ENCODE results near the gene RNF157. TPM values are rescaled to one million over a fixed set of nuclear protein-coding genes. Genes with fewer than 3 reads are reported as not detected.

Gene RNF157
- total RNA-seq, 2 donors from 2014 or later, result 46.6 to 124 TPM

- H3K4me1 Mint-ChIP-seq (ENCODE audit: low read depth in 2 of 2), result peaks cover 51 to 54% of the 10 kb centered on the region in 2 donors
- H3K27me3 Mint-ChIP-seq, result peaks cover 0 to 4% of the 10 kb centered on the region in 2 donors
Observed at GRCh38 chr17:76142039-76142584, 98.2 kb downstream of the RNF157 start.

GRCh38 chr17:76141212-76142038 lies 98.9 kb downstream of the RNF157 start, which contains the start of gene FOXJ1:
Gene FOXJ1 (minus strand): TSS chr17:76141245. CDS start chr17:76140395, 850 bp downstream.
- H3K4me1 Mint-ChIP-seq (ENCODE audit: low read depth in 2 of 2), result peaks cover 44 to 47% of the 10 kb centered on the region in 2 donors
- H3K27me3 Mint-ChIP-seq, result peaks cover 0 to 4% of the 10 kb centered on the region in 2 donors
- peak within 1 kb of the TSS; percentile 74 for H3K4me3 Mint-ChIP-seq
- peak within 1 kb of the TSS; percentile 79 to 99 for H3K27ac Mint-ChIP-seq
- DNase-seq (ENCODE audit: low spot score), result peak; percentile 93
- no peaks in the 10 kb centered on the region for H3K9me3 Mint-ChIP-seq
- peak; percentile 86 to 92 for ATAC-seq
- H3K36me3 Mint-ChIP-seq, result no peaks in the 10 kb centered on the region

More at GRCh38 chr17:76142039-76142584, 98.2 kb downstream of the RNF157 start:
- Mint-ChIP-seq H3K27ac (peak overlapping the region; percentile 79 to 99), H3K36me3 (no peaks in the 10 kb centered on the region), H3K9me3 (no peaks in the 10 kb centered on the region), H3K4me3 (peak overlapping the region; percentile 74)
- ATAC-seq (no peak), DNase-seq (ENCODE audit: low spot score) (no peak)

DNA sequence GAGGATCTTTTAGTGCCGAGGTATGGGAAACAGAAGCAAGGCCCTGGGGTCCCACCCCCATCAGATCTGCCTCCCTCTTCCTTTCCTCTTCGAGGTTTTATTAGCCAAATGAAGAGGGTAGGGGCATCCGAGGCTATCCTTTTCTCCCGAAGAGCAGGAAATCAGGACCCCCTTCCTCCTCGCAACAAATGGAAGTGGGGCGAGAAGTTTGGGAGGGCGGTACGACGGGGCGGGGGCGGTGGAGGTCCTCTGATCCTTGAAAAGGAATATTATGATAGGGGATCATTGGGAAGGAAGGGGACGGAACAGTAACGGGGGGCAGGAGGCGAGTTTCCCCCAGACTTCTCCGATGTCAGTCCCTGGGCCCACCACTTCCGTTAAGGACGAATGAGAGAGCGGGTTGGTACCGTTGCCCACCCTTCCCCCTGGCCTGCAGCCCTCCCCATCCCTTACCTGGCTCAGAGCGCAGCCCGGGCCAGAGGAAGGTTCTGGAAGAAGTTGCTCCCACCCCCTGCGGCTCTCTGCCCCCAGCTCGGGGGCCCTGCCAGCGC lies 99.6 kb downstream of the RNF157 start:
- peaks cover 0 to 4% of the 10 kb centered on the region in 2 donors for H3K27me3 Mint-ChIP-seq
- H3K4me3 Mint-ChIP-seq, result peak overlapping the region; percentile 74
- DNase-seq (ENCODE audit: low spot score) (no peak), ATAC-seq (peak in 1 of 2 donors; percentile 4)
- no peaks in the 10 kb centered on the region for H3K36me3 Mint-ChIP-seq
- no peak overlapping the region for H3K27ac Mint-ChIP-seq
- H3K4me1 Mint-ChIP-seq (ENCODE audit: low read depth in 2 of 2), result peaks cover 39 to 40% of the 10 kb centered on the region in 2 donors
- no peaks in the 10 kb centered on the region for H3K9me3 Mint-ChIP-seq

DNA sequence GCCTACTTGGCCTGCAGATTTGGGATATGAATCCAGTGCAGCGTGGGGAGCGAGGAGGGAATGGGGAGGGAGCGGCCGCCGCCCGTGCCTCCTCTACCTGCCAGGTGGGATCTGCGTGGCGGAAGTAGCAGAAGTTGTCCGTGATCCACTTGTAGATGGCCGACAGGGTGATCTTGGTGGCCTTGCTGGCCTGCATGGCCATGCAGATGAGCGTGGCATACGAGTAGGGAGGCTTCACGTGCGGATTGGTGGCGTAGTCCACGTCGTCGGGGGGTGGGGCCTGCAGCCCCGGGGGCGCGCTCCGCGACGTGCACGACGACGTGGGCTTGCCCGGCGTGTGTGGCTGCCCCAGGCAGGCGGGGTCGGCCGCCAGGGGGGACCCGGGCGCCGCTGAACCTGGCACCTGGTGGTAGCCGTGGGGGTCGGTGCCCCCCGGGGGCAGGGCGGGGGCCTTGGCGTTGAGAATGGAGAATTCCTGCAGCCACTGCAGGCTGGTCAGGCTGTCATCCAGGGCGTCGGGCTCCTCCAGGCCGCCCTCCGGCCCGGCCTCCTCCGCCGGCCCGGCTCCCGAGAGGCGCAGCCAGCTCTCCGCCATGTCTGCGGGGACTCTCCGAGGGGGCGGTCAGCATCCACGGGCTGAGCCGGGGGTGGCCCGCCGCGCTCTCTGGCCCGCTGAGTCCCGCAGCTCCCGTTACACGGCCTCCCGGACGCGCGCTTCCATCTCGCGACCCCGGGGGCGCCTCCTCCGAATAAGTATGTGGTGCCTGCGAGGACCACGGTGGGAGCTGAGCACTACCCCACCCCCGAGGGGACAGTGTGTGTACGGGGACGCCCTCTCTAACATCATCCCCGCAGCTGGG lies 100.3 kb downstream of the RNF157 start:
- Mint-ChIP-seq H3K9me3 (no peaks in the 10 kb centered on the region), H3K36me3 (no peaks in the 10 kb centered on the region), H3K4me1 (ENCODE audit: low read depth in 2 of 2) (peaks cover 32 to 37% of the 10 kb centered on the region in 2 donors), H3K4me3 (peak overlapping the region; percentile 62), H3K27ac (no peak overlapping the region), H3K27me3 (peaks cover 0 to 4% of the 10 kb centered on the region in 2 donors)
- peak; percentile 21 to 46 for ATAC-seq
- DNase-seq (ENCODE audit: low spot score), result peak; percentile 54

- ATAC-seq, result no peak
- peaks cover 0 to 4% of the 10 kb centered on the region in 2 donors for H3K27me3 Mint-ChIP-seq
- H3K4me1 Mint-ChIP-seq (ENCODE audit: low read depth in 2 of 2), result peaks cover 26 to 30% of the 10 kb centered on the region in 2 donors
- H3K36me3 Mint-ChIP-seq, result no peaks in the 10 kb centered on the region
- DNase-seq (ENCODE audit: low spot score), result peak; percentile 40
- H3K27ac Mint-ChIP-seq, result no peak overlapping the region
- no peaks in the 10 kb centered on the region for H3K9me3 Mint-ChIP-seq
- peak overlapping the region; percentile 58 for H3K4me3 Mint-ChIP-seq
Observed at GRCh38 chr17:76138896-76139752, 101.2 kb downstream of the RNF157 start.

- H3K4me3 Mint-ChIP-seq, result no peak overlapping the region
- H3K27ac Mint-ChIP-seq, result no peak overlapping the region
- DNase-seq (ENCODE audit: low spot score) (peak; percentile 26), ATAC-seq (no peak)
- no peaks in the 10 kb centered on the region for H3K9me3 Mint-ChIP-seq
- H3K27me3 Mint-ChIP-seq, result peaks cover 0 to 4% of the 10 kb centered on the region in 2 donors
- no peaks in the 10 kb centered on the region for H3K36me3 Mint-ChIP-seq
- H3K4me1 Mint-ChIP-seq (ENCODE audit: low read depth in 2 of 2), result peaks cover 23% of the 10 kb centered on the region in 2 donors
Observed at GRCh38 chr17:76138234-76138895, 101.9 kb downstream of the RNF157 start.

DNA sequence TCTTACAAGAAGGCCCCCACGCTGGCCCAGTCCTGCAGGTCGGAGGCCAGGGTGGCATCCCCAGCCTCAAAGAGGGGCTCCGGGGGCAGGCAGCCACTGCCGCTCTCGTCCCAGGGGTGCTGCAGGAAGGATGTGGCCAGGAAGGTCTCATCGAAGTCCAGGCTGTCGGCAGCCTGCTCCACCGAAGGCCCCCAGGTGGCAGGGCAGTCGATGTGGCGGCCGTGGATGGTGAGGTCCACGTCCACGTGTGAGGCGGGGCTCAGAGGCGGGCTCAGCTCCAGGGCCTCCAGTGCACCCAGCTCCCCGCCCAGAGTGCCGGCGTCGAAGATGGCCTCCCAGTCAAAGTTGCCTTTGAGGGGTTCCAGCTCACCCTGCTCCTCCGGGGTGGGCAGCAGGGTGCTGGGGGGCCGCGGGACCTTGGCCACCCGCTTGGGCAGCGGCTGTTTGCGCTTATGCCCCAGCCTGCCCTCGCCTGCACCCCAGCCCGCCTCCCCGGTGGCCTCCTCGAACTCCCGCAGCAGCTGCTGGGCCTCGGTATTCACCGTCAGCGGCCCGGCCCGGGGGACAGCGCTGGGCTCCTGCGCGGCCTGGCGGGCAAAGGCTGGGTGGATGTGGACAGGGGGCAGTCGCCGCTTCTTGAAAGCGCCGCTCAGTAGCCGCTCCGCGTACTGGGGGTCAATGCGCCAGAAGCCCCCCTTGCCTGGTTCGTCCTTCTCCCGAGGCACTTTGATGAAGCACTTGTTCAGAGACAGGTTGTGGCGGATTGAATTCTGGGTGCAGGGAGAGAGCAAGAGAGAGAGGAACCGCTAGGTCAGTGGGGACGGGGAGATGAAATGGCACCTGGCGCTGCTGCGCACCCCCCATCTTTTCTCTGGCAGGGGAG lies 102.7 kb downstream of the RNF157 start:
- Mint-ChIP-seq H3K27me3 (peaks cover 0 to 4% of the 10 kb centered on the region in 2 donors), H3K36me3 (no peaks in the 10 kb centered on the region), H3K27ac (no peak overlapping the region), H3K9me3 (no peaks in the 10 kb centered on the region), H3K4me1 (ENCODE audit: low read depth in 2 of 2) (peaks cover 15 to 17% of the 10 kb centered on the region in 2 donors), H3K4me3 (no peak overlapping the region)
- ATAC-seq (no peak), DNase-seq (ENCODE audit: low spot score) (peak; percentile 59)

GRCh38 chr17:76137001-76137350 lies 103.3 kb downstream of the RNF157 start:
- DNase-seq (ENCODE audit: low spot score), result no peak
- ATAC-seq, result no peak
- H3K36me3 Mint-ChIP-seq, result no peaks in the 10 kb centered on the region
- H3K4me3 Mint-ChIP-seq, result no peak overlapping the region
- H3K27me3 Mint-ChIP-seq, result peaks cover 0 to 4% of the 10 kb centered on the region in 2 donors
- H3K9me3 Mint-ChIP-seq, result no peaks in the 10 kb centered on the region
- H3K27ac Mint-ChIP-seq, result no peak overlapping the region
- peaks cover 9 to 10% of the 10 kb centered on the region in 2 donors for H3K4me1 Mint-ChIP-seq (ENCODE audit: low read depth in 2 of 2)

- Mint-ChIP-seq H3K4me3 (no peak overlapping the region), H3K9me3 (no peaks in the 10 kb centered on the region), H3K4me1 (ENCODE audit: low read depth in 2 of 2) (peaks cover 6 to 9% of the 10 kb centered on the region in 2 donors), H3K36me3 (no peaks in the 10 kb centered on the region), H3K27ac (no peak overlapping the region), H3K27me3 (peaks cover 0 to 4% of the 10 kb centered on the region in 2 donors)
- ATAC-seq (no peak), DNase-seq (ENCODE audit: low spot score) (peak; percentile 58)
Observed at GRCh38 chr17:76136276-76137000, 103.9 kb downstream of the RNF157 start.

- peaks cover 4 to 15% of the 10 kb centered on the region in 2 donors for H3K4me1 Mint-ChIP-seq (ENCODE audit: low read depth in 2 of 2)
- DNase-seq (ENCODE audit: low spot score) (peak; percentile 59), ATAC-seq (no peak)
- no peak overlapping the region for H3K4me3 Mint-ChIP-seq
- H3K27ac Mint-ChIP-seq, result no peak overlapping the region
- peaks cover 0 to 4% of the 10 kb centered on the region in 2 donors for H3K27me3 Mint-ChIP-seq
- H3K36me3 Mint-ChIP-seq, result no peaks in the 10 kb centered on the region
- H3K9me3 Mint-ChIP-seq, result no peaks in the 10 kb centered on the region
Observed at GRCh38 chr17:76135810-76136188, 104.5 kb downstream of the RNF157 start.

Measured in natural killer cell treated with Interleukin-12 subunit alpha and Interleukin-12 subunit beta and Interleukin-15 and Interleukin-18, amount 100 ng/mL, for 72 hours (primary cell).